ENCODE results near the gene NARS2. TPM values are rescaled to one million over a fixed set of nuclear protein-coding genes. Genes with fewer than 3 reads are reported as not detected.
A peak's percentile ranks its signal among the peaks of the same experiment; 100 is the strongest.

Gene NARS2
- total and polyA plus RNA-seq, 9 of the 15 experiments (the other 6 are each of a cell fraction or from before 2014, with no cell fraction given): 26.8 to 48.0 (median 34.2) TPM

- peak; percentile 9; the same call in 2 of the 3 replicates for ATAC-seq
- no TSS peak for BruUV-seq (replicated peaks)
- intact Hi-C loops (cut with micrococcal nuclease): no loop called here
- H3K27ac ChIP-seq (ENCODE audit: extremely low read depth, low read depth, low read length): no peak overlapping the region
- peaks cover 3% of the 10 kb centered on the region; the same call in 2 of the 3 replicates for H3K79me2 ChIP-seq (ENCODE audit: control insufficient read depth, insufficient read depth, low read length)
- H3K4me1 ChIP-seq (replicated peaks in 1 of 2; ENCODE audit: control insufficient read depth in 2 of 2, insufficient read depth in 2 of 2, low read length in 2 of 2): peaks cover 13 to 42% of the 10 kb centered on the region in 2 experiments
- H4K20me1 ChIP-seq (replicated peaks; ENCODE audit: control insufficient read depth, insufficient read depth, low read length): no peaks in the 10 kb centered on the region
- no peaks in the 10 kb centered on the region for H3K9me3 ChIP-seq (replicated peaks; ENCODE audit: control insufficient read depth, insufficient read depth, low read depth, low read length)
- FAIRE-seq: no peak
- DNase-seq (ENCODE audit: extremely low read depth in 1 of 4, low spot score in 3 of 4): no peak
- no peaks in the 10 kb centered on the region; the same call in 2 of the 3 replicates for H3K36me3 ChIP-seq (ENCODE audit: control insufficient read depth, insufficient read depth, low read length)
- 0% methylated on average over 2 of the region's 2 CpGs for WGBS (ENCODE audit: insufficient coverage, low coverage, missing lambda C conversion rate)
- in situ Hi-C loops (cut with MboI): no loop called here
- ChIA-PET CTCF (ENCODE audit: low intra/inter-chr PET ratio) (no interaction called here), POLR2A (interaction anchor here (0.6 to 1.5 kb wide), 3 partner anchors 8 to 132 kb away, joined by 3 read pairs; no protein-coding TSS in a partner anchor)
- no peak overlapping the region for H3K4me3 ChIP-seq
- no peaks in the 10 kb centered on the region for H3K9me1 ChIP-seq (ENCODE audit: control insufficient read depth, insufficient read depth, low read length)
- no peaks in the 10 kb centered on the region for H3K27me3 ChIP-seq (ENCODE audit: control insufficient read depth in 2 of 2, insufficient read depth in 2 of 2, low read length in 2 of 2)
- H2AFZ ChIP-seq (ENCODE audit: low read depth, low read length): no peak overlapping the region
- no peak overlapping the region for H3K4me2 ChIP-seq (ENCODE audit: insufficient read depth, low read length)
- H3K9ac ChIP-seq (ENCODE audit: insufficient read depth in 1 of 2, low read depth in 2 of 2, low read length in 2 of 2): no peak overlapping the region
- TF ChIP-seq CAMTA2 (CRISPR knock-in tag; conservative IDR thresholded peaks at IDR 0.05) (no peak), ZNF436 (CRISPR knock-in tag; IDR thresholded peaks at IDR 0.05) (no peak), PKNOX1 (IDR thresholded peaks at IDR 0.05) (no peak), SMARCE1 (IDR thresholded peaks at IDR 0.05) (peak; percentile 11; the same call in 1 of the 2 replicates), MAZ (CRISPR knock-in tag; conservative IDR thresholded peaks at IDR 0.05 in 1 of 2, IDR thresholded peaks at IDR 0.05 in 1 of 2) (0 out of 4 replicates have a peak, but pooled peaks of 1 of the 2 experiments have one; percentile 25), JUND (IDR thresholded peaks at IDR 0.05; ENCODE audit: borderline replicate concordance, low read depth, low read length) (no peak), JUND (tag; IDR thresholded peaks at IDR 0.05; ENCODE audit: borderline replicate concordance, low read depth, low read length) (no peak; the same call in 2 of the 3 replicates), EP400 (IDR thresholded peaks at IDR 0.05) (no peak), ZNF3 (CRISPR knock-in tag; IDR thresholded peaks at IDR 0.05) (no peak), FIP1L1 (IDR thresholded peaks at IDR 0.05; ENCODE audit: low read depth, low read length, poor library complexity, severe bottlenecking) (no peak), LARP7 (IDR thresholded peaks at IDR 0.05) (no peak), BCL6 (CRISPR knock-in tag; IDR thresholded peaks at IDR 0.05) (no peak), NR2C2 (CRISPR knock-in tag; IDR thresholded peaks at IDR 0.05) (no peak), NR2C2 (tag; IDR thresholded peaks at IDR 0.05) (no peak), KDM2B (CRISPR knock-in tag; IDR thresholded peaks at IDR 0.05) (no peak), NUFIP1 (IDR thresholded peaks at IDR 0.05; ENCODE audit: partially characterized antibody) (no peak), KDM1A (IDR thresholded peaks at IDR 0.05) (peak; percentile 92), RBBP5 (IDR thresholded peaks at IDR 0.05; ENCODE audit: borderline replicate concordance, insufficient read depth, low read length, poor library complexity, severe bottlenecking) (no peak), HDAC1 (IDR thresholded peaks at IDR 0.05) (peak in 1 of 2 experiments; percentile 75; a peak in 2 of 4 replicates), ZNF232 (CRISPR knock-in tag; IDR thresholded peaks at IDR 0.05) (no peak), ZNF644 (tag; IDR thresholded peaks at IDR 0.05; ENCODE audit: low read depth) (no peak)
- TF ChIP-seq, protein P1, sequence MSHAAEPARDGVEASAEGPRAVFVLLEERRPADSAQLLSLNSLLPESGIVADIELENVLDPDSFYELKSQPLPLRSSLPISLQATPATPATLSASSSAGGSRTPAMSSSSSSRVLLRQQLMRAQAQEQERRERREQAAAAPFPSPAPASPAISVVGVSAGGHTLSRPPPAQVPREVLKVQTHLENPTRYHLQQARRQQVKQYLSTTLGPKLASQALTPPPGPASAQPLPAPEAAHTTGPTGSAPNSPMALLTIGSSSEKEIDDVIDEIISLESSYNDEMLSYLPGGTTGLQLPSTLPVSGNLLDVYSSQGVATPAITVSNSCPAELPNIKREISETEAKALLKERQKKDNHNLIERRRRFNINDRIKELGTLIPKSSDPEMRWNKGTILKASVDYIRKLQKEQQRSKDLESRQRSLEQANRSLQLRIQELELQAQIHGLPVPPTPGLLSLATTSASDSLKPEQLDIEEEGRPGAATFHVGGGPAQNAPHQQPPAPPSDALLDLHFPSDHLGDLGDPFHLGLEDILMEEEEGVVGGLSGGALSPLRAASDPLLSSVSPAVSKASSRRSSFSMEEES (CRISPR knock-in tag; IDR thresholded peaks at IDR 0.05): no peak
Observed at GRCh38 chr11:78423241-78423640, 151.4 kb downstream of the NARS2 start.

Data from K562 (cell line).